ENCODE data around the gene SLC43A1. TPM values are rescaled to one million over a fixed set of nuclear protein-coding genes. Genes with fewer than 3 reads are reported as not detected.
A peak's percentile ranks its signal among the peaks of the same experiment; 100 is the strongest.

SLC43A1 gene
- total and polyA plus RNA-seq, 3 donors from 2014 or later: 6.5 to 12.3 (median 12.2) TPM

DNA sequence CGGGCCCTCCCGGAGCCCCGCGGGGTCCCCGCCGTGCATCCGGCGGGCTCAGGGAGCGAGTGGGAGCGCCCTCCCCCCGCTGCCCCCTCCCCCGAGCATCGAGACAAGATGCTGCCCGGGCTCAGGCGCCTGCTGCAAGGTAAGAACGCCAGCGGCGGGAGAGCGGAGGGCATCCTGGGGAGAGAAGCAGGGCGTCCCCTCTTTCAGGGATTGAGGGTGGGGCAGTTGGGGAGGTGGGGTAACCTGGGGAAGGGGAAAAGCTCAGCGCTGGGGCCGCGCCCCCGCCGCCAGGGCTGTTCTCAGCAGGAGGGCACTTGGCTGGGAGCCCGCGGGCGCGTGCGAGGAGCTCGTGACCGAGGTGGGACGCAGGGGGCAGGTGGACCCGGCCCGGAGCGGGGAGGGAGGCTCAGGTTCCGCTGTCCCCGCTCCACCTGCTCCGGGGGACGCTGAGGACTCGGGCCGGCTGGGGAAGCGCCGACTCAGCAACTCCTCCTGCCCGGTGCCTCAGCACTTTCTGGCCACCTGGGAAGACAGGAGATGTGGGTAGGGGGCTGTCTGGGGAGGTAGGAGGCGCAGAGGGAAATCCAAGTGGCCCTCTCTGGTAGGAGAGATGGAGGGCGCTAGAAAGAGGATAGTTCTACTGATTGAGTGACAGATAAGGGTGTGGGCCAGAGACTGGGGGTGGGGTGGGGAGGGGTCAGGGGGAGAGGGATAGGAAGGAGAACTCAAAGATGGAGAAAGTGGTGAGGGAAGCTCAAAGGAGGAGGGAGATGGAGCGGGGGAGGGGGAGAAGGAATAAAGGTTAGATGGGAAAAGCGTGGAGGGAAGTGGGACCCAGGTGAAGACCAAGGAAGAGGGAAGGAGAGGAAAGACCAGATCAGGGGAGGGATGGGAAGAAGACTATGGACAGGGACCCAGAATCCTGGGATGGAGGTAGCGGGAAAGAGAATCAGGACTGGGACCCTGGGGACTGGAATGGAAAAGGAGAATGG, 54.4 kb downstream of the SLC43A1 start:
- Histone ChIP-seq H3K27ac (no peak overlapping the region), H3K4me3 (peak overlapping the region; percentile 26 to 47), H3K36me3 (ENCODE audit: low read depth, missing control alignments) (no peaks in the 10 kb centered on the region), H3K27me3 (no peaks in the 10 kb centered on the region), H3K9me3 (no peaks in the 10 kb centered on the region), H3K4me1 (peaks cover 31% of the 10 kb centered on the region)
- WGBS, 2 donors: 12 to 56% methylated on average over 4 to 29 of the region's 50 CpGs
- intact Hi-C loops (cut with DNase I; ENCODE audit: low total_unique reads): no loop called here
- no peak for DNase-seq
- no peak for TF ChIP-seq POLR2A (IDR thresholded peaks at IDR 0.05)
- TF ChIP-seq, protein P1, sequence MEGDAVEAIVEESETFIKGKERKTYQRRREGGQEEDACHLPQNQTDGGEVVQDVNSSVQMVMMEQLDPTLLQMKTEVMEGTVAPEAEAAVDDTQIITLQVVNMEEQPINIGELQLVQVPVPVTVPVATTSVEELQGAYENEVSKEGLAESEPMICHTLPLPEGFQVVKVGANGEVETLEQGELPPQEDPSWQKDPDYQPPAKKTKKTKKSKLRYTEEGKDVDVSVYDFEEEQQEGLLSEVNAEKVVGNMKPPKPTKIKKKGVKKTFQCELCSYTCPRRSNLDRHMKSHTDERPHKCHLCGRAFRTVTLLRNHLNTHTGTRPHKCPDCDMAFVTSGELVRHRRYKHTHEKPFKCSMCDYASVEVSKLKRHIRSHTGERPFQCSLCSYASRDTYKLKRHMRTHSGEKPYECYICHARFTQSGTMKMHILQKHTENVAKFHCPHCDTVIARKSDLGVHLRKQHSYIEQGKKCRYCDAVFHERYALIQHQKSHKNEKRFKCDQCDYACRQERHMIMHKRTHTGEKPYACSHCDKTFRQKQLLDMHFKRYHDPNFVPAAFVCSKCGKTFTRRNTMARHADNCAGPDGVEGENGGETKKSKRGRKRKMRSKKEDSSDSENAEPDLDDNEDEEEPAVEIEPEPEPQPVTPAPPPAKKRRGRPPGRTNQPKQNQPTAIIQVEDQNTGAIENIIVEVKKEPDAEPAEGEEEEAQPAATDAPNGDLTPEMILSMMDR (IDR thresholded peaks at IDR 0.05): no peak

DNA sequence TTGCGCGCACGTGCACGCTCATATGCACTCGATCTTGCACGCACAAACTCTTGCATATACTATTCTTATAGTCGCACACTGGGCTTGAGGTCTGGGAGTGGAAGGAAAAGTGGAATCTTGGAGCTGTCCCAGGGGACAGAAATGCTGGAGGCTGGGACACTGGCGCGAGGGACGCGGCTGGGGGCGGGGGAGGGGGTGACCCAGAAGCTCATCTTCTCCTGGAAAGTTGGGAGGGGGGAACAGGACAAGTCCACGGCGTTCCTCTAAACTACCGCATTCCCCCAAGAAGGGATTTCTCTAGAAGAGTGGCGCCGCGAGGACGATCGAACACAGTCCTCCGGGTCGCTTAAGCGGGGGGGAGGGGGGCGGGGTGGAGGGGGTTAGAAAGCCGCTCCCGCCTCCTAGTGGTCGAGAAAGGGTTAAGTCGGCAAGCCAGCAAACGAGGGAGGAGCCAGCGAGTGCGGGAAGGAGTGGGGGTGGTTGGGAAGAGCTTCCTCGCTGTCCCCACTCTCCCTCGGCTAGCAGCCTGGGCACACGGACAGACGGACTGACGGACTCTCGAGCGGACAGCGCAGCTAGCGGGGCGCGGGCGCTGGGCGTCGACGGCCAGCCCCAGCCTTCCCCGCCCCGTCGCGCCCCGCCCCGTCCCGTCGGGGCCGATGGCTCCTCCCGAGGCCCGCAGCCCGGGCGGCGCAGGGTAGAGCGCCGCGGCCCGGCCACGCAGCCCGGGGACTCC, 55.3 kb downstream of the SLC43A1 start, which contains the start of gene RTN4RL2:
Gene RTN4RL2 (plus strand): TSS at position 507 of the 736 bp plus-strand sequence. CDS start 338 bp downstream, outside the sequence.
- Histone ChIP-seq H3K4me1 (peaks cover 31% of the 10 kb centered on the region), H3K9me3 (no peaks in the 10 kb centered on the region), H3K27me3 (no peaks in the 10 kb centered on the region), H3K36me3 (ENCODE audit: low read depth, missing control alignments) (no peaks in the 10 kb centered on the region), H3K4me3 (peak within 1 kb of the TSS; percentile 26 to 47), H3K27ac (no peak within 1 kb of the TSS)
- intact Hi-C loops (cut with DNase I; ENCODE audit: low total_unique reads): no loop called here
- DNase-seq: peak; percentile 47
- no peak for TF ChIP-seq POLR2A (IDR thresholded peaks at IDR 0.05)
- TF ChIP-seq, protein P1 (IDR thresholded peaks at IDR 0.05): peak in 1 of 3 experiments; percentile 20
- 1% methylated on average over 19 to 50 of the region's 66 CpGs for WGBS, 2 donors

DNA sequence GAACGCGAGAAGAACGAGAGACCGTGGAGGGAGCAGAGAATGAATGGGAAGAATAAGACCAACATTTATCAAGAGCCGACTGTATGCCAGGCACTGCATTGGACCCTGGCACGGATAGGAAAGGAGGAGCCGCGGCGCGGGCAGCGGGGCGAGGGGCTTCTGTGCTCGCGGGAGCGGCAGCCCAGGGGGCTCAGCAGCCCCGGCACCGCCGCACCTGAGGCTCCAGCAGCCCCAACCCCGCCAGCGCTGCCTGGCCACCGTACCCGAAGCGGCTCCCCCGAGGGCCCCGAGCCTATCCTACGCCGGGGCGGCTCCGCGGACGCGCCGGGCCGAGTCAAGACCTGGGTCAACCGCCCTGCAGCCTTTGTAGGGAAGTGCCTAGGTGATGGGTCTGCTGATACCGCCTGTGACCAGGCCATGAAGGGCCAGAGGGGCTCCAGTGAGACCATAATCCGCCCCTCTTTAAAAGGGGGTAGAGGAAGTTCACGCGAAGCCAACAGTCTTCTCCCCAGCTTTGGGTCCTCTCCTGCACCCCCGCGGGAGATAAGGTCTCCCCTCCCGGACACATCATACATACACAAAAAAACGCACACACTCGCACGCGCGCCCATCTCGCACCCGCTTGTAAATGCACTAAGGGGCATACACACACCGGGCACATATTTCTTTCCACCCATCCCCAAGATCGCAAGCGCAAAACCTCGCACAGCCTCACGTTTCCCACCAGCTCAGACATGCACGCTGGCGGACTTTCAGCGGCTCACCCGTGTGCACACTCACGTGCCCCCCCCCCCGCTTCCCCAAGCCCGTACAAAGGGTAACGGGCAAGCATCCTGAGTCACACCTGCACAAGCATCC, 56.1 kb downstream of the SLC43A1 start:
- WGBS, 2 donors: 1 to 2% methylated on average over 32 to 62 of the region's 62 CpGs
- DNase-seq: no peak
- H3K4me1 ChIP-seq: peaks cover 31% of the 10 kb centered on the region

More for the DNA sequence above, 56.1 kb downstream of the SLC43A1 start:
- Histone ChIP-seq H3K36me3 (ENCODE audit: low read depth, missing control alignments) (no peaks in the 10 kb centered on the region), H3K9me3 (no peaks in the 10 kb centered on the region), H3K27me3 (no peaks in the 10 kb centered on the region), H3K27ac (no peak overlapping the region), H3K4me3 (peak overlapping the region in 1 of 2 donors; percentile 47)
- intact Hi-C loops (cut with DNase I; ENCODE audit: low total_unique reads): loop anchor here (5.0 kb wide), 1 partner anchor 68 kb away; no protein-coding TSS in a partner anchor
- TF ChIP-seq POLR2A (IDR thresholded peaks at IDR 0.05): no peak
- TF ChIP-seq, protein P1 (IDR thresholded peaks at IDR 0.05): no peak
